Stimulated activated CD8-positive, alpha-beta memory T cell treated with anti-CD3 and anti-CD28 coated beads, Interleukin-7, amount 100 ng/mL, for 48 hours (primary cell): ENCODE results near the gene SPART.
"Not testable (repeated sequence)": the region's sequence is repeated elsewhere in the genome, so short reads cannot be mapped to it uniquely, and the experiment has no call there.

Experiments
- DNase-seq, 2 donors: peaks; one replicate each; pipeline ENCODE4 v3.0.0-alpha.2; 2020; ENCODE audit warnings: low read depth in 1 of 2; ENCODE audit errors: extremely low read depth in 1 of 2

Gene SPART

DNA sequence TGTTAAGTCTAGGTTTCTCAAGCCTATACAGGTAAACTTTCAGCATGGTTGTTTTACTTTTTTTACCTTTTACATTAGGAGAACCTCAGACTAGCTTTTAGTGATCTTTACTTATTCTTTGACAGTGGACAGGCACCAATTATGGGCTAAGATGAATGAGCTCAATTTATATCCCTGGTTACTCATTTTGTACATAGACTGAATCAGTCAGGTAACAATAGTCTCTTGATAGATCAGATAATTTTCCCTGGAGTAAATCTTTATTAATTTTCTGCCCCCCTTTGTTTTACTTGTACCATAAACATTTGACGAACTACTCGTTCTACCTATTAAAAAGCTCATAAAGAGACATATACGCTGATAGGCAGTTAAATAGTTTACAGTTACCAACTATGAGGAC lies 22.8 kb downstream of the SPART start:
- DNase-seq = no peak

DNA sequence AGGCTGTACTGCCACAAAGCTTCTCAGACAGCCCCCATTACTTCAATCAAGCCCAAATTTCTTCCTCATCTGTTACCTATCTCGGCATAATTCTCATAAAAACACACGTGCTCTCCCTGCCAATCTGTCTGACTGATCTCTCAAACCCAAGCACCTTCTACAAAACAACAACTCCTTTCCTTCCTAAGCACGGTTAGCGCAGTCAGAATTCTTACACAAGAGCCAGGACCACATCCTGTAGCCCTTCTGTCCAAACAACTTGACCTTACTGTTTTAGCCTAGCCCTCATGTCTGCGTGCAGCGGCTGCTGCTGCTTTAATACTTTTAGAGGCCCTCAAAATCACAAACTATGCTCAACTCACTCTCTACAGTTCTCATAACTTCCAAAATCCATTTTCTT lies 26.4 kb downstream of the SPART start:
- not testable (repeated sequence) for DNase-seq

DNA sequence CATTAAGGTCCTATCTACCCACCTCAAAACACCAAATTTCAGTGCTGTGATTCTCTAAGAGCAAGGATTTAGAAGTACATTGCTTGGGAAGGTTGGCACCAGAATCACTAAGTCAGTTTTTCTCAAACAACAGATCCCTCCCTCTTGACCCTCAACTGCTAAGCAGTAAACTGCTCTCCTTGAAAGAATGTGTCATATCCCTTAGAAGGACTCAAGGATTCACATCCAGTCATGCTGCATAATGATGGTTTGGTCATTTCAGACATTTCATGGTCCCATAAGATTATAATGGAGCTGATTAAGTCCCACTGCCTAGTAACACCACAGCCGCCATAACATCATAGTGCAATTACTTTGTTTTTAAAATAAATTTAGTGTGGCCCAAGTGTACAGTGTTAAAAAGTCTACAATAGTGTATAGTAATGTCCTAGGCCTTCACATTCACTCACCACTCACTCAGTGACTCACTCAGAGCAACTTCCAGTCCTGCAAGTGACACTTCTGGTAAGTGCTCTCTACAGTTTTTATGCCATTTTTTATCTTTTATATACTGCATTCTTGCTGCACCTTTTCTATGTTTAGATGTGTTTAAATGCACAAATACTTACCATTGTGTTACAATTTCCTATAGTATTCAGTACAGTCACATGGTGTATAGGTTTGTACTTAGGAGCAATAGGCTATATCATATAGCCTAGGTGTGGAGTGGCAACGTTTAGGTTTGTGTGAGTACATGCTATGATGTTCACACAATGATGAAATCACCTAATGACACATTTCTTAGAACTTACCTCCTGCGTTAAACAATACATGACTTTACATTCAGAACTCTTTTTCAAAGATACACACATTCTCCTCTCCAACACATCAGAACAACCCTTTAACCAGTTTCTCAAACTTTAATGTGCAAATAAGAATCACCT lies 32.9 kb downstream of the SPART start:
- no peak for DNase-seq

DNA sequence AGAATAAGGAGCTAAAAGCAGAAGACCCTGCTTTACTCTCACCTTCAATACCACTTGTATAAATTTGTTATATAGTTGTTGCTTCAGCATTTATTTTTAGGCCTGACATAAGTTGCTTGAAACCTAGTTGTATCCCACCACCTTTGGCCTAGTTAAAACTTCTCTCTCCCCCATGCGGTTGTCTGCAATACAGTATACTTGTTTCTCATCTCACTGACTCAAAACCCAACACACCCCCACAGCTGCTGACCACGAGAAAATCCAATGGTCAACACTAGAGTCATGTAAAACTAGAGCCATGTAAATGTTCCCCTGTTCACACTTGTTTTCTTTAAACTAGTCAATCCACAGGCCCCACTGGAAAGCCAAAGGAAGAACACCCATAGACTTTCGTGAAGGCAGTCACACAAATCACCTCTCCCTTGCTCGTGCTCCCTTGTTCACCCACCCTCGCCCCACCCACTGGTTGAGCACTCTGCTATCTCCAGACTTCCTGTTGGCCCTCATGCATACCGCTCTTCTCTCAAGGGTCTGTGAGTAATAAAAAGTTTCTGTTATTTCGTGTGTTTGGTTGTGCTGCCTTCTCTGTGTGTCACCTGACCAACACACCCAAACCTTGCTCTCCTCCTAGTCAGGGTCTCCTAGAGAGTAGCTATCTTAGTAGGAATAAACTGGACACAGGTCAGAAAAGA lies 35.6 kb downstream of the SPART start:
- DNase-seq = no peak

DNA sequence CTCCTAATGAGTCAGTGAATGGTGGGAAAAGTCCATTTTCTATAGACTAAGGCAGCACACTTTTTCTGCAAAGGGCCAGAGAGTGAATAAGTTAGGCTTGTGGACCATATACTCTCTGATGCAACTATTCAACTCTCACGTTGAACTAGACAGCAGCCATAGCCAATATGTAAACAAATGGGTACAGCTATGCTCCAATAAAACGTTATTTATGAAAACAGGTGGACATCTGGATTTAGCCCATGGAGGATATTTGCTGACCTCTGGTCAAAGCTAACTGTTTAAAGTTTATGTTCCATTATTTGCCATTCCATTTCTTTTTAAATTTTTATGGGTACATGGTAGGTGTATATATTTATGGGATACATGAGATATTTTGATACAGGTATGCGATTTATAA lies 43.9 kb downstream of the SPART start:
- DNase-seq = no peak

DNA sequence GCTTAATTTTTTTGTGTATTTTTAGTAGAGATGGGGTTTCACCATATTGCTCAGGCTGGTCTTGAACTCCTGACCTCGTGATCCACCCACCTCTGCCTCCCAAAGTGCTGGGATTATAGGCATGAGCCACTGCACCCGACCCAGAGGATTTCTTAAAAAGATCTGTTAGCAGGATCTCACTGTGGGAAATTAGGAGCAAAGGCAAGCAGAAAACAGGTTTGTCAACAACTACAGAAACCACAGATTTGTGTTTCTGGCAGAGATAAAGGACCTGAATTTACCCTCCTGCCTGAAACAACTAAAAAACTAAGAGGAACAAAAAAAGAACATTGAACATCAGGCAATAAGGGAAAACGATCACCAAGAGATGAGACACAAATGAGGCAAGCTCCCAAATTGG lies 46.7 kb downstream of the SPART start:
- not testable (repeated sequence) for DNase-seq

DNA sequence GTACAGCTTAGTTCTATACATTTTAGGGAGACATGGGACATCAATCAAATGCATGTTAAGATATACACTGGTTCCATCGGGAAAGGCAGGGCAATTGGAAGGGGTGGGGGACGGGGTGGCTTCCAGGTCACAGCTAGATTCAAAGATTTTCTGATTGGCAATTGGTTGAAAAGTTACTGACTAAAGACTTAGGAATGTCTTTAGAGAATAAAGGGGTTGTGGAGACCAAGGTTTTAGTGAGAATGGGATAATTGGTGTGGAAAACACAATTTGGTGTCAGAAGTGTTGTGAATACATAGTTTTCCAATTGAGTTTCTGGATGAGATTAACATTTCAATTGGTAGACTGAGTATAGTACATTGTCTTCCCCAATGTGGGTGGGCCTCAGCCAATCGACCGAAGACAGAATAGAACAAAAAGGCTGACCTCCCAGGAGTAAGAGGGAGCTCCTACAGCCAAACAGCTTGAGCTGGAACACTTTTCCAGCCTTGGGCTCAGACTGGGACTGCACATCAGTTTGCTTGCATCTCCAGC lies 47.6 kb downstream of the SPART start:
- no peak for DNase-seq

DNA sequence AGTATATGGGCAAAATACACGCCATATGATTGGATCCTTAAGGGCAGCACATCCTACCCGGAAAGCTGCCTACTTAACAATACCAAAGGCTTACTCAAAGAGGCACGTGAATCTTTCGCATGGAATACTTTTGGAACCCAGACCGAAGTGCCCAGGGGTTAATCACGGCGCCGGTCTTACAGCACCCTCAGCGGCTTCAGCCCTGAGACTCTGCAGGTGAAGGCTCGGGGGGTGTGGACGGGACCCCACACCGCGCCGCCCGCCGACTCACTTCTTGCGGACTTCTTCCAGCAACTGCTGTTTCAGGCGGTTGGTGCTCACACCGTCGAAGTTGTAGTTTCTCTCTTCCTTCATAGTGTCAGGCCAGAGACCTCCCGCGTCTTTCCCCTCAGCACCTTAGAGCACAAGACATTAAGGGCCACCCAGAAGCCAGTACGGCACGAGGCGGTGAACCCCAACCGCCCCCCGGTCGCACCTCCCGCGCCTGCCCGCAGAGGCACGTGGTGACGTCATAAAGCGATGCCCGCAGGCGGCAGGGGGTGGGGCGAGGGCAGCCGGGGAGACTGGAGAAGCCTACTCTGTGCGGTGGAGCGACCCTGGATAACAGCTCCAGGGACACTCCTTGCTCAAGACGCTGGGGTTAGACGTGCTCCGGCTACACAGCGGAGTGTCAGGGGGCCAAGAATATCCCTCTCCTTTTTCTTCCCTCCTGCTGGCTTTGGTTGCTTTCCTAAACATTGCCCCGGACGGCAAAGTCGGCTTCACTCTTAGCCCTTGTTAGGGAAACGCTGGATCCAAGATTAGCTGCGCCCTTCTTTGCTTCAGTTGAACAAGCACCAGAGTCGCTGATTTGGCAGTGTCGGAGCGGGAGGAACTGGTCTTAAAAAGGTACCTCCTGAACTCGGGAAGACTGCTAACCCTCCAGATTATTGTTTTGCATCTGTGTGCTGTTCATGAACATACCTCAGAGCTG lies 48.5 kb downstream of the SPART start, which contains the start of gene CCDC169:
Gene CCDC169 (minus strand): TSS at position 449 of the 973 bp plus-strand sequence. CDS start 95 bp downstream, at position 354.
- peak; percentile 13 to 42 for DNase-seq

DNA sequence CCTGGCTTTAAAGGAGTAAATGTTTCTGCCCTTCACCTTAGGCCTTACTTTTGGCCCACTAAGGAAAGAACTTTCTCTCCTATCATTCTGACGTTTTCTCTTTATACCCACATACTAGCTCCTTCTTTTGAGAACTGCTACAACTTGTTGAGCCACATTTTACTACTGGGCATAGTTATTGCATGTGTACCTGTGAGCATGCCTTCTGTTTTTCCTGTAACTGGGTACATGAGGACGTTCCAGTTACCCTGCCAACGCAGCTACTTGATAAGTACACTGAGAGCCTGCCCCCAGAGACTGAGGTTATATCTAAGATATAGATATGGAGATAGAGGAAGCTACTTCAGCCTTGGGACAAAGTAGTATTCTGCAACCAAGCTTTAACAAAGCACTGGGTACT lies 52.1 kb downstream of the SPART start:
- DNase-seq = no peak

DNA sequence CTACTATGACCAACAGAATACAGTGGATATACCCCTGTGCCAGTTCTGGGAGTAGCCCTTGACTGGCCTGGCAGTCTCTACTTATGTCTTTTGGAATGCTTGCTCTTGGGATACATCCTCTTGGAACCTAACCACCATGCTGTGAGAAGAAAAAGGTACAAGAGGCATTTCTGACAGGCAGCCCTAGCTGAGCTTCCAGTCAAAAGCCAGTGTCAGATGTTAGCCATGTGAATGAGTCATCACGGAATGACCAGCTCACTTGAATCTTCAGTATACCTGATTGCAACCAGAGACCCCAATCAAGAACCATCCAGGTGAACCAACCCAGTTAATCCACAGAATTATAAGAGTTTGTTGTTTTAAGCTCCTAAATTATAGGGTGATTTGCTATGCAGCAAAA lies 52.7 kb downstream of the SPART start:
- DNase-seq = no peak

DNA sequence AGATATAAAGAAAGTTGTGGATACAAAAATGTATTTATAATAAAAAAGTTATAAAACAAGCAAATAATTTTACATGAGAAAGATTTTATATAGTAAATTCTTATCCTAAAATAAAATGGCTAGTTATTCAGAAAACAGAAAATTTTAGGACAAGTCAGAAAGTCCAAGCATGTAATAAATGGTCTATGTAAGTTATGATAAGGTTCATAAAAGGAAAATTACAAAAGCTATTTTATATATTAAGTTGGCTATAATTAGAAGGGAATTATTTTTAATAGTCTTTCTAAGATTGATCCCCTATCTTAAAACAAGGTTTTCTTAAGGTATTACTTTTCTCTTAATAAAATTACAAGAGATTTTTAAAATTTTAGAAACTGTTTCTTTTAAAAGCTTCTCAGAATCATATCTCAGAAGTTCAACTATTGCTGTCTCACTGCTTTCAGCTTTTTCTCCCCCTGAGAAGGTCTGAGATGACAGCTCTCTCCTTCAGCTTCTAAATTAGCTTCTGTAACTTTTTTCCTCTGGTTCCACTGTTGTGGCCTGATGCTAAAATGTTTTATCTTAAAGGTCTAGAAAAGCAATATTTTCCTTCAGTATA lies 57.3 kb downstream of the SPART start:
- no peak for DNase-seq

DNA sequence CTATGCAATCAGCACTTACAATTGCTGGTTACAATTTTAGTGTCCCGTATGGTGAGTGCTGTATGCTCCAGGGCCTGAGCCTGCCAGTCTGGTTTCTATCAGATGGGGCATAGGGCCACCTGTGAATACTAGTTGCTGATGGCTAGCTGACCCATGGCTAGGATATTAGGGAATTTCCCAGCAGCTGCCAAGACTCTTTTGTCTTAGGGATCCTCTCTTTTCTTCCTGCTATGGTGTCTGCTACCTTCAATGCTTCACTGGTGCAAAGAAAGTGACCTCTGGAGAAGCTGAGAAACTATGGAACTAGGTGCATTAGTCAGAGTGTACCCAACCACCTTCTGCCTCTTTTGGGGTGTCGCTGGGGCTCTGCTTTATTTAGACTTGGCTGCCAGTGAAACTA lies 60.2 kb downstream of the SPART start:
- DNase-seq = no peak

DNA sequence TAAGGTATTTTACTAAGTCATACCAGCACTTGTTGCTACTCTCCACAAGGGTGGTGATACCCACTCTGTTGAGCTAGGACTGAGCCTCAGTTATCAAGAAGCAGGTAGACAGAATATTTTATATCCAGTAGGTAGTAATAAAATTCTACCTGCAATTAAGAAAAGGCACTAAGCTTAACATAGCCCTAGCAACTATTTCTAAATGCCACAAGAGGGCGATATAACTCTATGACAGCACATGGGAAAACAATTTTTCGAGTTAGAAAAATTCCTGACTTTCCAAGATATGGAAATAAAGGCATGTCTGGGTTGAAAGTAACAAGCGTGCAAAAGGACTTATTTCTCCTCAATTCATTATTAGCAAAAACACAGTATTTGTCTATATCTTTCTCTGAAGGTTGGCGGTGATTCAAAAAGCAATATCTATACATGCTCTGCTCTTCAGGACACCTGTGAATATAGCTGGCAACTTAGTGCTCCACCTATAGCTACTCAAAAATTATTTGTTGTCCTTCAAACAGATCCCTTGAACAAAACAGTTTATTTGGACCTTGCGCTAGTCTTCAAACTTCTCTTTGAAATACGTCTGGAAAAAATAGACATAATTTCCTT lies 63.3 kb downstream of the SPART start:
- no peak for DNase-seq

DNA sequence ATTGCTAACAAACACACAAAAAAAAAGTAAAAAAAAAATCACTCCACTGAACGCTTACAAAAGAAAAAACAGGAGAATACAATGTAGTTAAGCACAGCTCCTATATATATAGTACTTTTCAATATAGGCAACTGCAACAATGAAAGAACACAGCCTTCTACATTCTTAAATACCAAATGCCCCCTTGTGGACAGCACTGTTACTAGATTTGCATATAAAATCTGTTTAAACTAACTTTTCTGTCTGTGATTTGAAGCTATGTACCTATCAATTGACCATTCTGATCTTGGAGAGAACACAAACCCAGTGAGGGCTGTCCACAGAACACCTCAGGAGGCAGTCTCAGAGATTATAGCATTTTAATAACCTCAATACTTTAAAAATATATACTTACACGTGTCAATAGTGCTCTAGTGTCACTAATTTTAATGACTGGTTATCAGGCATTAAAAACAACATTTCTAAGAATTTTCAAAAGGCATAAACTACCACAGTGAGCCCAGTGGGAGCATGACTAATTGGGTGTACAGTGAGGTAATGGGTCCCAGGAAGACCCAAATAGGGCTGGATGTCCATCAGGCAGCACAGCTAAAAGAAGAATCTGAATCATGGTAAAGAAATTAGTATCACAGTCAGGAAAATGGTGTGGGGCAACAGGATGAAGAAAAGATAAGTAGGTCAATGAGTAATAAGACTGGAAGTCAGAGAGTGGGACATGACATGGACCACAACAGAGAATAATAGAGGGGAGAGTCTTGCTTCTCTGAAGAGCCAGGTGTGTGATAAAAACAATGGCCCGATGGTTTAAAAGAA lies 70.8 kb downstream of the SPART start:
- DNase-seq = no peak

DNA sequence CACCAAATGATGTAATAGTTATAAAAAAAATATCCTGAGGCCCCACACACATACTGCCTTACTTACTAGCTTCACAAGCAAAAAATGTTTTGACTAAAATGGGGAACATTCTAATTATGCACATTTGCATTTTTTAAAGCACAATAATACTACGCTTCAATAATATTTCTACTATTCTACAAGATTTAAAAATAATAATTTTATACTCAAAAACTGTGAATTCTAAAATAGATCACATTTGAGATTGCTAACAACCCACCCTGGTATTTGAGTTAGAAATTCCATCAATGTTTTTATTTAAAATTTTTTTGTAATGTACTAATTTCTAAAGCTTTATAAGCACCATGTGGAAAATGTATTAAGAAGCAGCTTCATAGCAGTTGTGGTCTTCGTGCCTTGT lies 72.8 kb downstream of the SPART start:
- no peak for DNase-seq

DNA sequence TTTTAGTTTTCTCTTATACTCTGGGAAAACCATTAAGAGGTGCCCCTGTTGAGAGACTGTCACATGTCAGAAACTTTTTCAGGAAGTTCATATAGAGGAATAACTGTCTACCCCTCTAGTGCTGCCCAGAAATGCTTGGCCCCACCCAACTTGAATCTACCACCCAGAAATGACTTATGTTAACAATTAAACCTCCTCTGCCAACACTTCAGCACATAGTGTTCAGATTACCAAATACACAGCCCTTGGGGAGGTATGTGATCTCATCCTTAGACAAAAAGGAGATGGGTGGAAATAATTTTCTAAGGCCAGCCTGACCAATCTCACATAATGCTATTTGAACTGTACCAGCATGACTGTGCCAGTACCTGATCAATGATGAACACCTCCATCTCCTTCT lies 84.2 kb downstream of the SPART start:
- DNase-seq = no peak

DNA sequence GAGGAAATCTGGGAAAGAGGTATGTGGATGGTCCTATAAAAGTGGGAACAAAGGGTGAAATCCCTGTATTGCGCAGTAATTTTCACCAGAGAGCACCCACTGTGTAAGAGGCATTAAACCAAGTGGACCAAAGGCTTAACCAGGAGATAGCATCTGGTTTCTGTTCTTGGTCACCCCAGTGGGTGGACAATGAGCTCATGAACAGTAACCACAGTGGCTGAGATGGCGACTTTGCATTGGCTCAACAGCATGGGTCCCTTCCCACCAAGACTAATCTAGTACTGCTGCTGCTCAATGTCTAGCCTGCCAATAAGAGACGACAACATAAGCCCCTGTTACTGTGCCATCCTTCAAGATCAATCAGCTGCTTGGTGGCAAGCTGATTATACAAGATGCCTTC lies 85.2 kb downstream of the SPART start:
- DNase-seq = no peak

DNA sequence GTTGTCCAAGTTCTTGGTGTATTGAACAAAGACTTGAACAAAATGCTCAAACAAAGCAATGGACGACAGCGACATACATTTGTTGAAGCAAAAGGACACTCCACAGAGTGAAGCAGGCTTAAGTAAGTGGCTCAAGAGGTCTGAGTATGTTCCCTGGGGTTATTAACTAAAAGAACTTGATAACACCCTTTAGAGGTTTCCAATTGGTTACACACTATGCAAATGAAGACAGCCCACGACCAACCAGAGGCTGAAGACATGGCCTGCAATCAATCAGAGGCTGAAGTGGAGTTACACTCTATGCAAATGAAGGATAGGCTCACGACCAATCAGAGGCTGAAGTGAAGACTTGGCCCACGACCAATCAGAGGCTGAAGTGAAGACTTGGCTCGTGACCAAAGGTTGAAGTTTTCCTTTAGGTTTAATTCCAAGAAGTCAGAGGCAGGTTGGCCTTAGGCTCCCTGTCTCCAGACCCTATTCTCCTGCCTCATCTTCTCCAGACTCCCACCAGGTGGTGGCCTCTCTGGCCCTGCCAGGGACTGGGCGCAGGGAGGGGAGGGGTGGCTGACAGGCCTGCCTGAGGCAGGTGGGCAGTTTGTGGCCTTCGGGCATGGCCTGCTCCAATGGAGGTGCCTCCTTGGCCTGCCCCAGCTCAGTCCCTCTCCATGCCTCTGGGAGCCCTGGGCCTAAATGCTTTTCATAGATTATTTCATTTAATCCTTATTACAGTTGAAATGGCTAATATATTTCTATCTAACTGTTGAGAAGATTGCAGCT lies 86.6 kb downstream of the SPART start:
- no peak for DNase-seq
